ENCODE data around the gene GNG2. TPM values are rescaled to one million over a fixed set of nuclear protein-coding genes. Genes with fewer than 3 reads are reported as not detected.
A peak's percentile ranks its signal among the peaks of the same experiment; 100 is the strongest.

GNG2 gene
- total RNA-seq, 1 experiment from 2014 or later = 0.33 TPM

GRCh38 chr14:51999084-51999483 is 138.7 kb downstream of the GNG2 start:
- Histone ChIP-seq H3F3A (ENCODE audit: insufficient read depth, low read depth) (no peaks in the 10 kb centered on the region; the same call in 1 of the 2 replicates), H3K9me2 (ENCODE audit: insufficient read depth) (no peaks in the 10 kb centered on the region), H3K27ac (0 out of 2 replicates have a peak overlapping the region, but pooled peaks have one; percentile 16), H3K79me2 (ENCODE audit: low read depth) (peaks cover 12% of the 10 kb centered on the region; the same call in 1 of the 2 replicates), H4K20me1 (ENCODE audit: insufficient read depth) (peaks cover 23% of the 10 kb centered on the region), H3K36me3 (ENCODE audit: low read depth) (peaks cover 55% of the 10 kb centered on the region), H3K9me3 (ENCODE audit: insufficient read depth, low read depth) (no peaks in the 10 kb centered on the region), H3K4me2 (no peak overlapping the region), H3K4me1 (replicated peaks; ENCODE audit: insufficient read depth) (no peaks in the 10 kb centered on the region), H2AFZ (no peak overlapping the region), H3K4me3 (no peak overlapping the region), H3K27me3 (ENCODE audit: insufficient read depth, low read depth) (no peaks in the 10 kb centered on the region)
- ChIA-PET POLR2A (ENCODE audit: unreplicated experiment) (no interaction called here), CTCF (no interaction called here)
- intact Hi-C loops (cut with micrococcal nuclease; ENCODE audit: unreplicated experiment) = loop anchor here (5.0 kb wide), 1 partner anchor 473 kb away; no protein-coding TSS in a partner anchor
- TF ChIP-seq EZH2 (IDR thresholded peaks at IDR 0.05; ENCODE audit: low read depth) = no peak
- TF ChIP-seq CTCF (conservative IDR thresholded peaks at IDR 0.05) = no peak
- DNase-seq = no peak
- BruUV-seq (replicated peaks) = no TSS peak

DNA sequence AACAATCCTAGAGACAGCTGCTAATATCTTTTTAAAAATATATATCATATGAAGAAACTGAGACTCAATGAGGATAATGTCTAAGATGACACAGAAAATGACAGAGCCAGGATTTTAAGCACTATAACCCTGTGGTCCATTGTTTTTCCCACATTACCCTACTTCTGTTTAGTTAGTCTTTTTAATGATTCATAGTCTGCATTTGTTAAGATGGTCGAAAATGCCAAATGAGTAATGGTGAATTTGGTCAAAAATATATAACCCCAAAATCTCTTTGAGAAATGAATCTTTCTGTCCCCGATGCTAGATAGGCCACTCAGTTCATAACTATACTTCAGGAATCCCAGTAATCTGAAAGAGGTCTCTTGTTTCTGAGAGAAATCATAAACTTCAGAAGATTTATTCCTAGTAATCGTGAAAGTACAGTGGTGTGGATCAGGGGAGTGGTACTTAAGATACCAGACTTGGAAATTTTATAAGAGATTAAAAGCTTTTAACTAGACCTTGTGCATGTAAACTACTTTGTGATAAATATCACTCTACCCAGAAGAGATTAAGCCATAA is 139.7 kb downstream of the GNG2 start:
- H3F3A ChIP-seq (ENCODE audit: insufficient read depth, low read depth) = no peaks in the 10 kb centered on the region; the same call in 1 of the 2 replicates

DNA sequence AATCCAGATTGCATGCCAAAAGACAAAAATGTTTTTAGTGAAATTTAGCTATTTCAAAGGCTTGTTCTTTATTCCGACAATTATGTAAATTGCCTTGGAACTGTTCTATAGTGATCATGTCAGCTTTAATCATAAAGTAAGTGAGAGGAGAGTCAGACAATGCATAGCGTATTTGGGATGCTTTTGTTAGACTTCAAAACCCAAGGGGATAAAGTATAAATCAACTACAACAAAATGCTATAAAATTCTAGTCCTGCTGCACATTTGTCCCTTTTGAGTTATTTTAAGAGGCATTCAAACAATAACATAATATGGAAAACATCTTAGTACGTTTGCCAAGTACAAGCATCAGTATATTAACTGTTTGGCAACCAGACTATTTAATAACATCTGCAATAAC is 140.3 kb downstream of the GNG2 start:
- Histone ChIP-seq H3K4me2 (no peak overlapping the region), H3K9me2 (ENCODE audit: insufficient read depth) (no peaks in the 10 kb centered on the region), H4K20me1 (ENCODE audit: insufficient read depth) (peaks cover 20% of the 10 kb centered on the region), H3K9me3 (ENCODE audit: insufficient read depth, low read depth) (no peaks in the 10 kb centered on the region), H3F3A (ENCODE audit: insufficient read depth, low read depth) (no peaks in the 10 kb centered on the region; the same call in 1 of the 2 replicates), H2AFZ (no peak overlapping the region), H3K79me2 (ENCODE audit: low read depth) (peaks cover 12% of the 10 kb centered on the region; the same call in 1 of the 2 replicates), H3K27me3 (ENCODE audit: insufficient read depth, low read depth) (no peaks in the 10 kb centered on the region), H3K36me3 (ENCODE audit: low read depth) (peaks cover 63% of the 10 kb centered on the region), H3K4me1 (replicated peaks; ENCODE audit: insufficient read depth) (no peaks in the 10 kb centered on the region), H3K4me3 (no peak overlapping the region), H3K27ac (no peak overlapping the region)
- no peak for TF ChIP-seq CTCF (conservative IDR thresholded peaks at IDR 0.05)
- no peak for TF ChIP-seq EZH2 (IDR thresholded peaks at IDR 0.05; ENCODE audit: low read depth)
- DNase-seq = no peak
- CTCF ChIA-PET = no interaction called here
- intact Hi-C loops (cut with micrococcal nuclease; ENCODE audit: unreplicated experiment) = no loop called here
- no TSS peak for BruUV-seq (replicated peaks)
- POLR2A ChIA-PET (ENCODE audit: unreplicated experiment) = interaction anchor here (0.7 kb wide), 1 partner anchor 80 kb away, joined by 5 read pairs; no protein-coding TSS in a partner anchor

More for the DNA sequence above, 139.7 kb downstream of the GNG2 start:
- DNase-seq = no peak
- Histone ChIP-seq H3K27ac (no peak overlapping the region), H3K4me1 (replicated peaks; ENCODE audit: insufficient read depth) (no peaks in the 10 kb centered on the region), H3K9me2 (ENCODE audit: insufficient read depth) (no peaks in the 10 kb centered on the region), H3K27me3 (ENCODE audit: insufficient read depth, low read depth) (no peaks in the 10 kb centered on the region), H3K79me2 (ENCODE audit: low read depth) (peaks cover 12% of the 10 kb centered on the region; the same call in 1 of the 2 replicates), H3K36me3 (ENCODE audit: low read depth) (peaks cover 61% of the 10 kb centered on the region), H3K4me2 (no peak overlapping the region), H4K20me1 (ENCODE audit: insufficient read depth) (peaks cover 17% of the 10 kb centered on the region), H2AFZ (no peak overlapping the region), H3K9me3 (ENCODE audit: insufficient read depth, low read depth) (no peaks in the 10 kb centered on the region), H3K4me3 (no peak overlapping the region)
- BruUV-seq (replicated peaks) = no TSS peak
- ChIA-PET CTCF (no interaction called here), POLR2A (ENCODE audit: unreplicated experiment) (interaction anchor here (0.7 kb wide), 1 partner anchor 80 kb away, joined by 5 read pairs; no protein-coding TSS in a partner anchor)
- intact Hi-C loops (cut with micrococcal nuclease; ENCODE audit: unreplicated experiment) = no loop called here
- TF ChIP-seq EZH2 (IDR thresholded peaks at IDR 0.05; ENCODE audit: low read depth) = no peak
- no peak for TF ChIP-seq CTCF (conservative IDR thresholded peaks at IDR 0.05)

All from PC-9 (cell line).